SK-N-SH (cell line): ENCODE data around the gene SPATA24. TPM values are rescaled to one million over a fixed set of nuclear protein-coding genes. Genes with fewer than 3 reads are reported as not detected.
A peak's percentile ranks its signal among the peaks of the same experiment; 100 is the strongest.

ENCODE experiments used
- CTCF ChIA-PET: fragments of 300-600, 350-600 bp; formaldehyde crosslinking; extraction: SDS; loops from one replicate; lab custom pipeline; 2021; lab: Yijun Ruan, JAX
- POLR2A ChIA-PET: fragments of 350-600 bp; sonication (Branson Sonifier 250); formaldehyde crosslinking; extraction: SDS; loops from one replicate; lab custom pipeline; 2020; ENCODE audit warnings: antibody characterized with exemption, inconsistent platforms; lab: Yijun Ruan, JAX
- DNase-seq: peaks from one replicate; pipeline ENCODE4 v3.0.0; 2012
- H2AFZ ChIP-seq: fragments of 200-600 bp; sonication (generic); 2 replicates; pipeline ENCODE4 v1.8.1; 2016; ENCODE audit warnings: antibody characterized with exemption, mild to moderate bottlenecking, low read depth
- H3F3A ChIP-seq: fragments of 200-600 bp; sonication (generic); replicated peaks from 2 replicates; pipeline ENCODE3; 2016; ENCODE audit warnings: antibody characterized with exemption, mild to moderate bottlenecking; ENCODE audit not compliant: insufficient read depth
- H3K27ac ChIP-seq, 2 experiments: fragments of 200-500 bp in 1 of 2; fragments of 200-600 bp in 1 of 2; sonication (Bioruptor generic) in 1 of 2; sonication (generic), shearing (Covaris generic) in 1 of 2; 2 replicates each; pipeline versions ENCODE4 v1.5.1 to v1.6.1; 2014 to 2016; ENCODE audit warnings: low read depth in 2 of 2, inconsistent platforms in 1 of 2, low read length in 1 of 2, mild to moderate bottlenecking in 1 of 2, mixed read lengths in 1 of 2
- H3K27me3 ChIP-seq: fragments of 200-600 bp; sonication (generic), shearing (Covaris generic); 2 replicates; pipeline ENCODE4 v1.6.1; 2016; ENCODE audit warnings: mixed run types; ENCODE audit not compliant: insufficient read depth
- H3K36me3 ChIP-seq, 2 experiments: fragments of 200-500 bp in 1 of 2; fragments of 200-600 bp in 1 of 2; sonication (Bioruptor generic) in 1 of 2; sonication (generic) in 1 of 2; replicated peaks in 1 of 2; 2 replicates each; pipeline versions ENCODE3 to v1.5.1; 2014 to 2016; ENCODE audit warnings: low read length in 1 of 2, mild to moderate bottlenecking in 1 of 2; ENCODE audit not compliant: insufficient read depth in 2 of 2, control insufficient read depth in 1 of 2
- H3K4me1 ChIP-seq, 2 experiments: fragments of 200-500 bp in 1 of 2; fragments of 200-600 bp in 1 of 2; sonication (Bioruptor generic) in 1 of 2; sonication (generic), shearing (Covaris generic) in 1 of 2; 2 replicates each; pipeline versions ENCODE4 v1.5.1 to v1.6.1; 2014 to 2016; ENCODE audit warnings: low read depth in 1 of 2, low read length in 1 of 2, mixed run types in 1 of 2; ENCODE audit not compliant: insufficient read depth in 2 of 2, control insufficient read depth in 1 of 2
- H3K4me2 ChIP-seq: fragments of 200-600 bp; sonication (generic), shearing (Covaris generic); 2 replicates; pipeline ENCODE4 v1.6.1; 2017; ENCODE audit warnings: mixed run types
- H3K4me3 ChIP-seq, 2 experiments: fragments of 200-500 bp in 1 of 2; fragments of 200-600 bp in 1 of 2; sonication (Bioruptor generic) in 1 of 2; sonication (generic), shearing (Covaris generic) in 1 of 2; 2 replicates each; pipeline versions ENCODE4 v1.5.1 to v1.8.1; 2014 to 2016; ENCODE audit warnings: low read depth in 2 of 2, inconsistent platforms in 1 of 2, low read length in 1 of 2, mild to moderate bottlenecking in 1 of 2, mixed read lengths in 1 of 2, moderate library complexity in 1 of 2
- H3K79me2 ChIP-seq: fragments of 200-600 bp; sonication (generic); 2 replicates; pipeline ENCODE4 v1.8.1; 2017; ENCODE audit warnings: mild to moderate bottlenecking; ENCODE audit not compliant: insufficient read depth
- H3K9ac ChIP-seq: fragments of 200-600 bp; sonication (generic); 2 replicates; pipeline ENCODE4 v1.6.1; 2017; ENCODE audit warnings: mixed run types
- H3K9me2 ChIP-seq: fragments of 200-600 bp; sonication (generic); 2 replicates; pipeline ENCODE4 v1.6.1; 2017; ENCODE audit warnings: mixed run types
- H3K9me3 ChIP-seq: fragments of 200-600 bp; sonication (generic); 2 replicates; pipeline ENCODE4 v1.6.1; 2017; ENCODE audit warnings: mixed run types, mild to moderate bottlenecking, moderate library complexity
- H4K20me1 ChIP-seq: fragments of 200-600 bp; sonication (generic); 2 replicates; pipeline ENCODE4 v1.6.1; 2017; ENCODE audit warnings: mild to moderate bottlenecking, mixed run types; ENCODE audit not compliant: insufficient read depth
- CHD2 ChIP-seq: fragments of 150-350 bp; IDR thresholded peaks from 2 replicates; pipeline ENCODE4 v1.6.1; 2018; ENCODE audit warnings: low read length; ENCODE audit not compliant: partially characterized antibody
- CTCF ChIP-seq: fragments of 200-600 bp; sonication (generic); IDR thresholded peaks from 2 replicates; pipeline ENCODE4 v1.6.1; 2017; ENCODE audit warnings: antibody characterized with exemption, mild to moderate bottlenecking, moderate library complexity
- FOSL2 ChIP-seq: IDR thresholded peaks from 2 replicates; pipeline ENCODE4 v1.4.0; 2012; ENCODE audit warnings: low read depth, mild to moderate bottlenecking, moderate library complexity, borderline replicate concordance
- IRF3 ChIP-seq: fragments of 150-350 bp; IDR thresholded peaks from 2 replicates; pipeline ENCODE4 v1.6.1; 2016; ENCODE audit warnings: mild to moderate bottlenecking, low read depth, low read length
- MXI1 ChIP-seq: IDR thresholded peaks from 2 replicates; pipeline ENCODE4 v1.6.1; 2012; ENCODE audit warnings: mild to moderate bottlenecking, low read depth, low read length, improper control_type of control experiment
- NRF1 ChIP-seq: IDR thresholded peaks from 2 replicates; pipeline ENCODE4 v1.6.1; 2012; ENCODE audit warnings: low read depth, mild to moderate bottlenecking, low read length
- POLR2AphosphoS5 ChIP-seq: IDR thresholded peaks from 2 replicates; pipeline ENCODE4 v1.6.1; 2012; ENCODE audit warnings: low read depth, low read length
- RAD21 ChIP-seq: IDR thresholded peaks from 2 replicates; pipeline ENCODE4 v1.6.1; 2012; ENCODE audit warnings: mild to moderate bottlenecking, low read length
- RCOR1 ChIP-seq: fragments of 150-350 bp; IDR thresholded peaks from 2 replicates; pipeline ENCODE4 v1.6.1; 2017; ENCODE audit warnings: antibody characterized with exemption, low read length
- RFX5 ChIP-seq: IDR thresholded peaks from 2 replicates; pipeline ENCODE4 v1.6.1; 2012; ENCODE audit warnings: mild to moderate bottlenecking, improper control_type of control experiment, low read length
- RXRA ChIP-seq: IDR thresholded peaks from 2 replicates; pipeline ENCODE4 v1.4.0; 2012; ENCODE audit warnings: low read depth, mild to moderate bottlenecking, borderline replicate concordance
- SIN3A ChIP-seq: IDR thresholded peaks from 2 replicates; pipeline ENCODE4 v1.6.1; 2012; ENCODE audit warnings: low read depth, mild to moderate bottlenecking, low read length, moderate library complexity, borderline replicate concordance
- SMC3 ChIP-seq: IDR thresholded peaks from 2 replicates; pipeline ENCODE4 v1.6.1; 2012; ENCODE audit warnings: low read depth, low read length, improper control_type of control experiment
- TEAD4 ChIP-seq: IDR thresholded peaks from 2 replicates; pipeline ENCODE4 v1.4.0; 2012; ENCODE audit warnings: mild to moderate bottlenecking, borderline replicate concordance; ENCODE audit not compliant: insufficient read depth
- YY1 ChIP-seq: IDR thresholded peaks from 2 replicates; pipeline ENCODE4 v1.4.0; 2012; ENCODE audit warnings: low read depth, mild to moderate bottlenecking
- WGBS: methylation state at CpG from one replicate; pipeline ENCODE4 v1.1.6; 2017; ENCODE audit warnings: low lambda C conversion rate; 5-methylcytosine and 5-hydroxymethylcytosine counted together
- polyA plus RNA-seq, 3 experiments: library from polyadenylated mRNA; depleted of rRNA; stranded (reverse); fragments of >200 nt; gene quantifications; 2 replicates each; pipeline ENCODE4 v1.2.3, GENCODE V29; 2012

SPATA24 gene
- polyA plus RNA-seq, 1 of the 3 experiments (the other 2 are of a cell fraction): 7.6 TPM

GRCh38 chr5:139368613-139369012 is 35.3 kb downstream of the SPATA24 start:
- no peaks in the 10 kb centered on the region for H3K9me3 ChIP-seq
- H3K4me3 ChIP-seq: no peak overlapping the region
- H3K9me2 ChIP-seq: no peaks in the 10 kb centered on the region
- ChIA-PET POLR2A (no interaction called here), CTCF (interaction anchor here (1.1 to 2.2 kb wide), 4 partner anchors 12 to 34 kb away, joined by 3 to 6 read pairs (median 4); partner anchors contain the start of gene PAIP2)
- H3K36me3 ChIP-seq: peaks cover 45 to 63% of the 10 kb centered on the region in 2 experiments
- H3F3A ChIP-seq: peaks cover 61% of the 10 kb centered on the region
- WGBS: 89% methylated on average over 2 of the region's 2 CpGs
- H3K79me2 ChIP-seq: peaks cover 26% of the 10 kb centered on the region
- H3K4me2 ChIP-seq: peak overlapping the region; percentile 34; the same call in 1 of the 2 replicates
- H3K9ac ChIP-seq: peak overlapping the region; percentile 4; the same call in 1 of the 2 replicates
- TF ChIP-seq FOSL2 (no peak), SIN3A (no peak), POLR2AphosphoS5 (no peak), RAD21 (peak; percentile 48), CTCF (peak; percentile 41)
- H3K27ac ChIP-seq: peak overlapping the region; percentile 30 to 76; a peak in 3 of 4 replicates
- no peak for DNase-seq
- no peaks in the 10 kb centered on the region for H3K27me3 ChIP-seq
- H4K20me1 ChIP-seq: peaks cover 14% of the 10 kb centered on the region
- H2AFZ ChIP-seq: no peak overlapping the region
- H3K4me1 ChIP-seq: peaks cover 0 to 12% of the 10 kb centered on the region in 2 experiments; a peak in 2 of 4 replicates

- Histone ChIP-seq H3K27me3 (no peaks in the 10 kb centered on the region), H3K4me3 (no peak overlapping the region), H3K9me3 (no peaks in the 10 kb centered on the region), H3K4me2 (no peak overlapping the region), H4K20me1 (peaks cover 50% of the 10 kb centered on the region), H3K79me2 (peaks cover 54% of the 10 kb centered on the region), H3K27ac (no peak overlapping the region), H3K4me1 (peaks cover 0 to 8% of the 10 kb centered on the region in 2 experiments; a peak in 1 of 4 replicates), H3K9me2 (no peaks in the 10 kb centered on the region), H3F3A (peaks cover 49% of the 10 kb centered on the region), H3K36me3 (peaks cover 31 to 42% of the 10 kb centered on the region in 2 experiments), H3K9ac (no peak overlapping the region), H2AFZ (no peak overlapping the region)
- CTCF ChIA-PET: interaction anchor here (1.5 kb wide), 1 partner anchor 29 kb away, joined by 3 read pairs; no protein-coding TSS in a partner anchor
- DNase-seq: no peak
- TF ChIP-seq CHD2: no peak
- TF ChIP-seq RCOR1: no peak
- TF ChIP-seq NRF1: no peak
- no peak for TF ChIP-seq FOSL2
- no peak for TF ChIP-seq SIN3A
- TF ChIP-seq RFX5: no peak
- POLR2A ChIA-PET: interaction anchor here (1.4 kb wide), 1 partner anchor 19 kb away, joined by 5 read pairs; the partner anchor contains the start of gene SLC23A1
- WGBS: 100% methylated on average over 2 of the region's 2 CpGs
Observed at GRCh38 chr5:139364466-139364865, 39.4 kb downstream of the SPATA24 start.

- Histone ChIP-seq H3K4me2 (no peak overlapping the region), H4K20me1 (peaks cover 55% of the 10 kb centered on the region), H3K27ac (no peak overlapping the region), H3K4me1 (peaks cover 0 to 6% of the 10 kb centered on the region in 2 experiments; a peak in 1 of 4 replicates), H3K9ac (no peak overlapping the region), H3K4me3 (no peak overlapping the region), H3K79me2 (peaks cover 59% of the 10 kb centered on the region), H3K27me3 (no peaks in the 10 kb centered on the region), H3F3A (peaks cover 44% of the 10 kb centered on the region), H3K9me2 (no peaks in the 10 kb centered on the region), H3K9me3 (no peaks in the 10 kb centered on the region), H3K36me3 (peaks cover 29 to 42% of the 10 kb centered on the region in 2 experiments), H2AFZ (no peak overlapping the region)
- 96% methylated on average over 2 of the region's 2 CpGs for WGBS
- TF ChIP-seq RAD21 (no peak), SMC3 (no peak), IRF3 (no peak), RFX5 (no peak), RXRA (no peak), MXI1 (no peak), YY1 (no peak), TEAD4 (no peak)
- CTCF ChIA-PET: interaction anchor here (1.5 kb wide), 1 partner anchor 30 kb away, joined by 3 read pairs; no protein-coding TSS in a partner anchor
- POLR2A ChIA-PET: no interaction called here
- no peak for DNase-seq
Observed at GRCh38 chr5:139363937-139364336, 40.0 kb downstream of the SPATA24 start.
